GM12892 (cell line): ENCODE results near the gene TFF1.

Source experiments
- POLR2A ChIP-seq: IDR thresholded peaks from 2 replicates; pipeline ENCODE4 v1.6.1; 2011; ENCODE audit warnings: low read depth, low read length, control low read depth
- TAF1 ChIP-seq: IDR thresholded peaks from 2 replicates; pipeline ENCODE4 v1.6.1; 2011; ENCODE audit warnings: low read depth, mild to moderate bottlenecking, control low read depth, low read length, borderline replicate concordance

- TF ChIP-seq POLR2A, result no peak
- TF ChIP-seq TAF1, result no peak
Observed at GRCh38 chr21:42361286-42361685, 5.0 kb downstream of the TFF1 start.
